ENCODE measurements around the gene PRR7. TPM values are rescaled to one million over a fixed set of nuclear protein-coding genes. Genes with fewer than 3 reads are reported as not detected.

Gene PRR7
- total and polyA plus RNA-seq, 2 of the 4 experiments (the other 2 are of a cell fraction) = 1.1 to 10.1 TPM

DNA sequence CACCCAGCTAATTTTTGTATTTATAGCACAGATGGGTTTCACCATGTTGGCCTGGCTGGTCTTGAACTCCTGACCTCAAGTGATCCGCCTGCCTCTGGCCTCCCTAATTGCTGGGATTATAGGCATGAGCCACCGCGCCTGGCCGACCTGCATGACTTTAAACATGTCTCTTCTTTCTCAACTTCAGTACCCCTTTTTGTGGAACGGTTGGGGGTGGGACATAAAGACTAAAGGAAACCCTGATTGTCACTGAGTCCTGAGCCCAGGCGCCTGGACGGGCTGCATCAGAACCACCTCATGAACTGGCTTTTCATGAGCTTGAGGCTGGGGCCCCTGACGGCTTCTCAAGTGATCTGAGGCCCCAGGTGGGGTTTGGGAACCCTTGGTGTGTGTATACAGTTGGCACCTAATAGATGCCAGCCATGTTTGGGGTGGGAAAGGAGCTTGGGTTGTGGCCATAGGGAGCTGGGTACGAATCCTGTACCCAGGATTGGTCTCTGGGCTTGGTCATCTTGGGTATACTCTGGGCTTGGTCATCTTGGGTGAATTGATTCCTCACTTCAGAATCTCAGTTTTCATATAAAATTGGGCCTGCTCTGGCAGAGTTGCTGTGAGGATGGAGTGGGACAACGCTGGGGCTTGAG lies 17.9 kb upstream of the PRR7 start:
- Histone ChIP-seq H2AK9ac (replicated peaks; ENCODE audit: low read depth, low read length, poor library complexity) (no peak overlapping the region), H2AFZ (replicated peaks; ENCODE audit: low read length, poor library complexity) (no peak overlapping the region), H3K23ac (ENCODE audit: low read depth, low read length) (no peak overlapping the region), H3K9ac (ENCODE audit: low read depth, low read length) (no peak overlapping the region), H4K91ac (ENCODE audit: insufficient read depth, low read depth, low read length) (no peak overlapping the region), H2AK5ac (ENCODE audit: low read depth, low read length) (no peak overlapping the region), H3K9me3 (ENCODE audit: control insufficient read depth, insufficient read depth, low read length) (no peaks in the 10 kb centered on the region), H3K27ac (ENCODE audit: insufficient read depth, low read length) (no peak overlapping the region), H3K36me3 (ENCODE audit: control insufficient read depth, insufficient read depth, low read length) (peaks cover 16% of the 10 kb centered on the region), H2BK15ac (ENCODE audit: low read depth, low read length) (no peak overlapping the region), H3K56ac (ENCODE audit: extremely low read depth, insufficient read depth, low read length) (no peak overlapping the region), H4K20me1 (ENCODE audit: insufficient read depth, low read length) (peaks cover 29% of the 10 kb centered on the region), H4K5ac (ENCODE audit: low read depth, low read length) (no peak overlapping the region), H3K9me1 (ENCODE audit: insufficient read depth, low read length) (peaks cover 15% of the 10 kb centered on the region), H3K4ac (ENCODE audit: low read depth, low read length) (no peak overlapping the region), H3K14ac (replicated peaks; ENCODE audit: low read depth, low read length) (no peak overlapping the region), H4K8ac (ENCODE audit: low read depth in 2 of 2, low read length in 2 of 2) (no peak overlapping the region), H3K4me1 (ENCODE audit: control insufficient read depth, insufficient read depth, low read length) (peaks cover 13% of the 10 kb centered on the region), H2BK5ac (ENCODE audit: low read depth, low read length, poor library complexity, severe bottlenecking) (no peak overlapping the region), H3K4me2 (ENCODE audit: low read depth, low read length) (no peak overlapping the region), H3K18ac (ENCODE audit: low read depth, low read length) (no peak overlapping the region), H2BK120ac (ENCODE audit: low read depth, low read length) (no peak overlapping the region), H2BK20ac (ENCODE audit: low read depth, low read length) (no peak overlapping the region), H3K27me3 (ENCODE audit: control insufficient read depth, insufficient read depth, low read length) (no peaks in the 10 kb centered on the region), H3K79me1 (ENCODE audit: low read depth in 1 of 2, low read length in 2 of 2) (peaks cover 13 to 49% of the 10 kb centered on the region in 2 experiments), H3K4me3 (ENCODE audit: insufficient read depth, low read depth, low read length) (no peak overlapping the region)
- TF ChIP-seq RFX5 (IDR thresholded peaks at IDR 0.05; ENCODE audit: low read depth, low read length) = no peak
- ChIA-PET POLR2A (ENCODE audit: unreplicated experiment) (interaction anchor here (0.7 kb wide), 1 partner anchor 66 kb away, joined by 3 read pairs; no protein-coding TSS in a partner anchor), CTCF (no interaction called here)
- no TSS peak for BruUV-seq (replicated peaks)
- no CpG with 5 or more reads among the region's 10 CpGs for WGBS, 2 experiments (ENCODE audit: extremely low coverage in 2 of 2, insufficient read length in 1 of 2)
- no peak for DNase-seq
- in situ Hi-C loops (cut with MboI; ENCODE audit: low sequenced_read_pairs) (no loop called here), intact Hi-C loops (cut with micrococcal nuclease) (no loop called here), dilution Hi-C loops (cut with HindIII; ENCODE audit: low sequenced_read_pairs, unreplicated experiment) (no loop called here)
- ATAC-seq (ENCODE audit: low read depth) = no peak

All from IMR-90 (cell line).